ENCODE data around the gene EPM2AIP1. TPM values are rescaled to one million over a fixed set of nuclear protein-coding genes. Genes with fewer than 3 reads are reported as not detected.
"Not testable (repeated sequence)": the region's sequence is repeated elsewhere in the genome, so short reads cannot be mapped to it uniquely, and the experiment has no call there.

The EPM2AIP1 gene
- total RNA-seq, 1 donor from 2014 or later = 17.2 TPM

GRCh38 chr3:36988356-36988755 lies 4.6 kb downstream of the EPM2AIP1 start:
- Mint-ChIP-seq H3K9me3 (no peaks in the 10 kb centered on the region), H3K4me1 (ENCODE audit: low read depth) (peaks cover 38% of the 10 kb centered on the region), H3K27ac (peak overlapping the region; percentile 11), H3K4me3 (peak overlapping the region; percentile 24), H3K36me3 (ENCODE audit: low read depth) (peaks cover 62% of the 10 kb centered on the region), H3K27me3 (ENCODE audit: insufficient read depth) (no peaks in the 10 kb centered on the region)
- no peak for DNase-seq (ENCODE audit: low spot score)
- intact Hi-C loops (cut with micrococcal nuclease) = no loop called here

GRCh38 chr3:36981006-36981405 lies 11.9 kb downstream of the EPM2AIP1 start:
- H3K9me3 Mint-ChIP-seq = peaks cover 25% of the 10 kb centered on the region

GRCh38 chr3:36973139-36973538 lies 19.8 kb downstream of the EPM2AIP1 start:
- intact Hi-C loops (cut with micrococcal nuclease) = no loop called here
- no peaks in the 10 kb centered on the region for H3K9me3 Mint-ChIP-seq
- H3K27ac Mint-ChIP-seq = no peak overlapping the region
- peaks cover 28% of the 10 kb centered on the region for H3K4me1 Mint-ChIP-seq (ENCODE audit: low read depth)
- DNase-seq (ENCODE audit: low spot score) = no peak
- H3K4me3 Mint-ChIP-seq = no peak overlapping the region
- peaks cover 12% of the 10 kb centered on the region for H3K36me3 Mint-ChIP-seq (ENCODE audit: low read depth)
- H3K27me3 Mint-ChIP-seq (ENCODE audit: insufficient read depth) = no peaks in the 10 kb centered on the region

More at GRCh38 chr3:36981006-36981405, 11.9 kb downstream of the EPM2AIP1 start:
- Mint-ChIP-seq H3K27me3 (ENCODE audit: insufficient read depth) (no peaks in the 10 kb centered on the region), H3K4me3 (no peak overlapping the region), H3K36me3 (ENCODE audit: low read depth) (peaks cover 59% of the 10 kb centered on the region), H3K4me1 (ENCODE audit: low read depth) (no peaks in the 10 kb centered on the region), H3K27ac (no peak overlapping the region)
- no peak for DNase-seq (ENCODE audit: low spot score)
- intact Hi-C loops (cut with micrococcal nuclease) = no loop called here

- no peak overlapping the region for H3K4me3 Mint-ChIP-seq
- H3K9me3 Mint-ChIP-seq = no peaks in the 10 kb centered on the region
- DNase-seq (ENCODE audit: low spot score) = no peak
- peaks cover 28% of the 10 kb centered on the region for H3K4me1 Mint-ChIP-seq (ENCODE audit: low read depth)
- intact Hi-C loops (cut with micrococcal nuclease) = no loop called here
- H3K36me3 Mint-ChIP-seq (ENCODE audit: low read depth) = peaks cover 10% of the 10 kb centered on the region
- H3K27ac Mint-ChIP-seq = no peak overlapping the region
- H3K27me3 Mint-ChIP-seq (ENCODE audit: insufficient read depth) = no peaks in the 10 kb centered on the region
These were observed 20.8 kb downstream of the EPM2AIP1 start for GRCh38 chr3:36972163-36972562.

- intact Hi-C loops (cut with micrococcal nuclease) = loop anchor here (2.0 kb wide), 1 partner anchor 23 kb away; the partner anchor contains the start of genes EPM2AIP1 and MLH1
- H3K9me3 Mint-ChIP-seq = no peaks in the 10 kb centered on the region
- DNase-seq (ENCODE audit: low spot score) = no peak
- peaks cover 4% of the 10 kb centered on the region for H3K36me3 Mint-ChIP-seq (ENCODE audit: low read depth)
- H3K4me1 Mint-ChIP-seq (ENCODE audit: low read depth) = peaks cover 36% of the 10 kb centered on the region
- H3K27ac Mint-ChIP-seq = peak overlapping the region; percentile 41
- no peaks in the 10 kb centered on the region for H3K27me3 Mint-ChIP-seq (ENCODE audit: insufficient read depth)
- no peak overlapping the region for H3K4me3 Mint-ChIP-seq
These were observed 23.1 kb downstream of the EPM2AIP1 start for GRCh38 chr3:36969540-36970432.

- Mint-ChIP-seq H3K4me3 (no peak overlapping the region), H3K9me3 (no peaks in the 10 kb centered on the region), H3K36me3 (ENCODE audit: low read depth) (peaks cover 4% of the 10 kb centered on the region), H3K27ac (peak overlapping the region; percentile 27), H3K4me1 (ENCODE audit: low read depth) (peaks cover 39% of the 10 kb centered on the region), H3K27me3 (ENCODE audit: insufficient read depth) (no peaks in the 10 kb centered on the region)
- no peak for DNase-seq (ENCODE audit: low spot score)
- intact Hi-C loops (cut with micrococcal nuclease) = no loop called here
These were observed 23.8 kb downstream of the EPM2AIP1 start for GRCh38 chr3:36969085-36969484.

GRCh38 chr3:36965440-36965839 lies 27.5 kb downstream of the EPM2AIP1 start:
- H3K36me3 Mint-ChIP-seq (ENCODE audit: low read depth) = no peaks in the 10 kb centered on the region
- DNase-seq (ENCODE audit: low spot score) = no peak
- H3K9me3 Mint-ChIP-seq = no peaks in the 10 kb centered on the region
- no peaks in the 10 kb centered on the region for H3K27me3 Mint-ChIP-seq (ENCODE audit: insufficient read depth)
- H3K27ac Mint-ChIP-seq = no peak overlapping the region
- peaks cover 25% of the 10 kb centered on the region for H3K4me1 Mint-ChIP-seq (ENCODE audit: low read depth)
- H3K4me3 Mint-ChIP-seq = no peak overlapping the region
- intact Hi-C loops (cut with micrococcal nuclease) = no loop called here

GRCh38 chr3:36964817-36965216 lies 28.1 kb downstream of the EPM2AIP1 start:
- H3K36me3 Mint-ChIP-seq (ENCODE audit: low read depth) = no peaks in the 10 kb centered on the region
- peaks cover 19% of the 10 kb centered on the region for H3K4me1 Mint-ChIP-seq (ENCODE audit: low read depth)

GRCh38 chr3:36964331-36964730 lies 28.6 kb downstream of the EPM2AIP1 start:
- intact Hi-C loops (cut with micrococcal nuclease) = no loop called here
- no peak overlapping the region for H3K27ac Mint-ChIP-seq
- H3K4me3 Mint-ChIP-seq = no peak overlapping the region
- no peak for DNase-seq (ENCODE audit: low spot score)
- H3K36me3 Mint-ChIP-seq (ENCODE audit: low read depth) = no peaks in the 10 kb centered on the region
- H3K27me3 Mint-ChIP-seq (ENCODE audit: insufficient read depth) = no peaks in the 10 kb centered on the region
- H3K4me1 Mint-ChIP-seq (ENCODE audit: low read depth) = peaks cover 14% of the 10 kb centered on the region
- H3K9me3 Mint-ChIP-seq = no peaks in the 10 kb centered on the region

More at GRCh38 chr3:36964817-36965216, 28.1 kb downstream of the EPM2AIP1 start:
- DNase-seq (ENCODE audit: low spot score) = no peak
- intact Hi-C loops (cut with micrococcal nuclease) = no loop called here
- H3K9me3 Mint-ChIP-seq = no peaks in the 10 kb centered on the region
- no peak overlapping the region for H3K27ac Mint-ChIP-seq
- H3K27me3 Mint-ChIP-seq (ENCODE audit: insufficient read depth) = no peaks in the 10 kb centered on the region
- H3K4me3 Mint-ChIP-seq = no peak overlapping the region

- H3K4me3 Mint-ChIP-seq; intact Hi-C loops (cut with micrococcal nuclease): not testable (repeated sequence)
These were observed 29.9 kb downstream of the EPM2AIP1 start for GRCh38 chr3:36963008-36963407.

GRCh38 chr3:36960502-36960901 lies 32.4 kb downstream of the EPM2AIP1 start:
- no peak overlapping the region for H3K4me3 Mint-ChIP-seq
- peaks cover 23% of the 10 kb centered on the region for H3K4me1 Mint-ChIP-seq (ENCODE audit: low read depth)
- H3K27ac Mint-ChIP-seq = no peak overlapping the region
- H3K9me3 Mint-ChIP-seq = no peaks in the 10 kb centered on the region
- peaks cover under 1% of the 10 kb centered on the region for H3K27me3 Mint-ChIP-seq (ENCODE audit: insufficient read depth)
- H3K36me3 Mint-ChIP-seq (ENCODE audit: low read depth) = no peaks in the 10 kb centered on the region
- DNase-seq (ENCODE audit: low spot score) = no peak
- intact Hi-C loops (cut with micrococcal nuclease) = no loop called here

More at GRCh38 chr3:36963008-36963407, 29.9 kb downstream of the EPM2AIP1 start:
- H3K4me1 Mint-ChIP-seq (ENCODE audit: low read depth) = peaks cover 20% of the 10 kb centered on the region
- not testable (repeated sequence) for H3K9me3 Mint-ChIP-seq; H3K27me3 Mint-ChIP-seq (ENCODE audit: insufficient read depth); DNase-seq (ENCODE audit: low spot score); H3K27ac Mint-ChIP-seq; H3K36me3 Mint-ChIP-seq (ENCODE audit: low read depth)

- intact Hi-C loops (cut with micrococcal nuclease) = no loop called here
- no peak for DNase-seq (ENCODE audit: low spot score)
- H3K4me1 Mint-ChIP-seq (ENCODE audit: low read depth) = peaks cover 16% of the 10 kb centered on the region
- H3K36me3 Mint-ChIP-seq (ENCODE audit: low read depth) = no peaks in the 10 kb centered on the region
- peaks cover 4% of the 10 kb centered on the region for H3K27me3 Mint-ChIP-seq (ENCODE audit: insufficient read depth)
- no peak overlapping the region for H3K4me3 Mint-ChIP-seq
- no peaks in the 10 kb centered on the region for H3K9me3 Mint-ChIP-seq
- no peak overlapping the region for H3K27ac Mint-ChIP-seq
These were observed 33.1 kb downstream of the EPM2AIP1 start for GRCh38 chr3:36959821-36960220.

GRCh38 chr3:36957862-36958686 lies 34.9 kb downstream of the EPM2AIP1 start:
- no peaks in the 10 kb centered on the region for H3K36me3 Mint-ChIP-seq (ENCODE audit: low read depth)
- no peak overlapping the region for H3K4me3 Mint-ChIP-seq
- DNase-seq (ENCODE audit: low spot score) = no peak
- peak overlapping the region; percentile 25 for H3K27ac Mint-ChIP-seq
- no peaks in the 10 kb centered on the region for H3K9me3 Mint-ChIP-seq
- H3K4me1 Mint-ChIP-seq (ENCODE audit: low read depth) = peaks cover 12% of the 10 kb centered on the region
- intact Hi-C loops (cut with micrococcal nuclease) = loop anchor here (1.0 kb wide), 8 partner anchors 14 to 229 kb away; no protein-coding TSS in a partner anchor
- H3K27me3 Mint-ChIP-seq (ENCODE audit: insufficient read depth) = peaks cover 8% of the 10 kb centered on the region

Measured in activated T-helper 1 cell treated with anti-CD3 and anti-CD28 coated beads, Interleukin-12 subunit alpha, Interleukin-12 subunit beta, Interleukin-2, Interleukin-4 antibody, amounts not matched to agents 30 ng/mL and 10 ng/mL and 1 ng/mL, durations not matched to agents 14 hours and 24 hours and 36 hours (primary cell).